IMR-90 (cell line): ENCODE results near the gene USP12. TPM values are rescaled to one million over a fixed set of nuclear protein-coding genes. Genes with fewer than 3 reads are reported as not detected.

ENCODE experiments used
- ATAC-seq: fragments of 200-7000 bp; cut with Tn5 transposase; 2 replicates; pipeline ENCODE4 v1.9.1; 2020; ENCODE audit warnings: low read depth, mild to moderate bottlenecking, moderate library complexity
- BruUV-seq: library from RNA; stranded (reverse); fragments of 400-500 nt; replicated peaks from 2 replicates; lab custom pipeline; 2021; lab: Mats Ljungman, UMichigan
- CTCF ChIA-PET: fragments of 300-600 bp; formaldehyde crosslinking; extraction: SDS; loops from one replicate; lab custom pipeline; 2021; ENCODE audit warnings: antibody characterized with exemption; lab: Yijun Ruan, JAX
- POLR2A ChIA-PET: fragments of 300-600 bp; sonication (Branson Sonifier 250); formaldehyde crosslinking; loops from one replicate; lab custom pipeline; 2022; ENCODE audit warnings: antibody characterized with exemption; ENCODE audit not compliant: unreplicated experiment; lab: Charles Lee
- DNase-seq: peaks from one replicate; pipeline ENCODE4 v3.0.0; 2013
- H2AFZ ChIP-seq: replicated peaks from 2 replicates; pipeline ENCODE3; 2013; ENCODE audit warnings: low read length, mild to moderate bottlenecking; ENCODE audit not compliant: poor library complexity
- H2AK5ac ChIP-seq: 2 replicates; pipeline ENCODE4 v1.6.1; 2013; ENCODE audit warnings: low read depth, low read length, inconsistent platforms
- H2AK9ac ChIP-seq: replicated peaks from 2 replicates; pipeline ENCODE3; 2013; ENCODE audit warnings: mild to moderate bottlenecking, low read depth, low read length, moderate library complexity; ENCODE audit not compliant: poor library complexity
- H2BK120ac ChIP-seq: 2 replicates; pipeline ENCODE4 v1.6.1; 2013; ENCODE audit warnings: low read depth, low read length, inconsistent platforms
- H2BK15ac ChIP-seq: 3 replicates; pipeline ENCODE4 v1.6.1; 2013; ENCODE audit warnings: low read depth, low read length, inconsistent platforms
- H2BK20ac ChIP-seq: 2 replicates; pipeline ENCODE4 v1.6.1; 2013; ENCODE audit warnings: low read depth, mild to moderate bottlenecking, inconsistent platforms, low read length, moderate library complexity
- H2BK5ac ChIP-seq: 2 replicates; pipeline ENCODE4 v1.6.1; 2013; ENCODE audit warnings: mild to moderate bottlenecking, low read depth, low read length, inconsistent platforms; ENCODE audit not compliant: poor library complexity, severe bottlenecking
- H3K14ac ChIP-seq: replicated peaks from 2 replicates; pipeline ENCODE4 v1.6.1; 2013; ENCODE audit warnings: low read depth, low read length, inconsistent platforms
- H3K18ac ChIP-seq: 2 replicates; pipeline ENCODE4 v1.6.1; 2013; ENCODE audit warnings: low read depth, low read length, control low read depth
- H3K23ac ChIP-seq: 2 replicates; pipeline ENCODE4 v1.6.1; 2013; ENCODE audit warnings: low read depth, low read length, inconsistent platforms
- H3K27ac ChIP-seq: 2 replicates; pipeline ENCODE4 v1.5.1; 2013; ENCODE audit warnings: mild to moderate bottlenecking, control low read depth, low read length; ENCODE audit not compliant: insufficient read depth
- H3K27me3 ChIP-seq: 2 replicates; pipeline ENCODE4 v1.6.1; 2013; ENCODE audit warnings: low read length; ENCODE audit not compliant: control insufficient read depth, insufficient read depth
- H3K36me3 ChIP-seq: 2 replicates; pipeline ENCODE4 v1.6.1; 2013; ENCODE audit warnings: low read length, mixed read lengths; ENCODE audit not compliant: control insufficient read depth, insufficient read depth
- H3K4ac ChIP-seq: 2 replicates; pipeline ENCODE4 v1.6.1; 2013; ENCODE audit warnings: low read depth, low read length, inconsistent platforms
- H3K4me1 ChIP-seq: 2 replicates; pipeline ENCODE4 v1.6.1; 2013; ENCODE audit warnings: low read length, mixed read lengths; ENCODE audit not compliant: control insufficient read depth, insufficient read depth
- H3K4me2 ChIP-seq: 2 replicates; pipeline ENCODE4 v1.6.1; 2013; ENCODE audit warnings: low read depth, mild to moderate bottlenecking, control low read depth, low read length, moderate library complexity
- H3K4me3 ChIP-seq: 2 replicates; pipeline ENCODE4 v1.5.1; 2013; ENCODE audit warnings: low read depth, mild to moderate bottlenecking, control low read depth, low read length, moderate library complexity; ENCODE audit not compliant: insufficient read depth
- H3K56ac ChIP-seq: 2 replicates; pipeline ENCODE4 v1.6.1; 2013; ENCODE audit warnings: low read length, inconsistent platforms; ENCODE audit not compliant: insufficient read depth; ENCODE audit errors: extremely low read depth
- H3K79me1 ChIP-seq, 2 experiments: 2 replicates each; pipeline ENCODE4 v1.6.1; 2013; ENCODE audit warnings: low read length in 2 of 2, inconsistent platforms in 1 of 2, low read depth in 1 of 2
- H3K9ac ChIP-seq: 2 replicates; pipeline ENCODE4 v1.6.1; 2013; ENCODE audit warnings: low read depth, low read length, control low read depth
- H3K9me1 ChIP-seq: 2 replicates; pipeline ENCODE4 v1.6.1; 2013; ENCODE audit warnings: low read length, inconsistent platforms; ENCODE audit not compliant: insufficient read depth
- H3K9me3 ChIP-seq: 2 replicates; pipeline ENCODE4 v1.6.1; 2013; ENCODE audit warnings: low read length; ENCODE audit not compliant: control insufficient read depth, insufficient read depth
- H4K20me1 ChIP-seq: 2 replicates; pipeline ENCODE4 v1.6.1; 2013; ENCODE audit warnings: low read length, inconsistent platforms; ENCODE audit not compliant: insufficient read depth
- H4K5ac ChIP-seq: 2 replicates; pipeline ENCODE4 v1.6.1; 2013; ENCODE audit warnings: mild to moderate bottlenecking, low read depth, low read length, control low read depth
- H4K8ac ChIP-seq, 2 experiments: 2 replicates each; pipeline ENCODE4 v1.6.1; 2013; ENCODE audit warnings: low read depth in 2 of 2, low read length in 2 of 2, control low read depth in 1 of 2, inconsistent platforms in 1 of 2
- H4K91ac ChIP-seq: 2 replicates; pipeline ENCODE4 v1.6.1; 2013; ENCODE audit warnings: low read depth, low read length, inconsistent platforms; ENCODE audit not compliant: insufficient read depth
- BHLHE40 ChIP-seq: fragments of 150-350 bp; IDR thresholded peaks from 2 replicates; pipeline ENCODE4 v1.6.1; 2016; ENCODE audit warnings: mild to moderate bottlenecking, low read depth, low read length
- CHD1 ChIP-seq: IDR thresholded peaks from 2 replicates; pipeline ENCODE4 v1.6.1; 2012; ENCODE audit warnings: low read depth, low read length, improper control_type of control experiment
- FOS ChIP-seq: fragments of 150-350 bp; IDR thresholded peaks from 2 replicates; pipeline ENCODE4 v1.6.1; 2016; ENCODE audit warnings: low read depth, low read length
- MAFK ChIP-seq: IDR thresholded peaks from 2 replicates; pipeline ENCODE4 v1.6.1; 2012; ENCODE audit warnings: low read depth, low read length, improper control_type of control experiment
- MAZ ChIP-seq: IDR thresholded peaks from 2 replicates; pipeline ENCODE4 v1.6.1; 2012; ENCODE audit warnings: low read depth, mild to moderate bottlenecking, low read length, improper control_type of control experiment, moderate library complexity, borderline replicate concordance
- MXI1 ChIP-seq: IDR thresholded peaks from 2 replicates; pipeline ENCODE4 v1.6.1; 2012; ENCODE audit warnings: low read depth, mild to moderate bottlenecking, low read length, moderate library complexity, borderline replicate concordance
- NFE2L2 ChIP-seq: fragments of 150-350 bp; IDR thresholded peaks from 2 replicates; pipeline ENCODE4 v1.6.1; 2016; ENCODE audit warnings: low read depth, mild to moderate bottlenecking, low read length
- POLR2A ChIP-seq: IDR thresholded peaks from 2 replicates; pipeline ENCODE4 v1.6.1; 2012; ENCODE audit warnings: mild to moderate bottlenecking, low read depth, low read length
- RAD21 ChIP-seq: IDR thresholded peaks from 2 replicates; pipeline ENCODE4 v1.6.1; 2012; ENCODE audit warnings: low read length, improper control_type of control experiment
- RCOR1 ChIP-seq: IDR thresholded peaks from 2 replicates; pipeline ENCODE4 v1.6.1; 2012; ENCODE audit warnings: mild to moderate bottlenecking, low read length, improper control_type of control experiment; ENCODE audit not compliant: insufficient replicate concordance
- RFX5 ChIP-seq: IDR thresholded peaks from 2 replicates; pipeline ENCODE4 v1.8.0; 2012; ENCODE audit warnings: low read depth, mild to moderate bottlenecking, low read length, moderate library complexity
- SMC3 ChIP-seq: fragments of 150-350 bp; IDR thresholded peaks from 2 replicates; pipeline ENCODE4 v1.6.1; 2016; ENCODE audit warnings: low read depth, mild to moderate bottlenecking, antibody characterized with exemption, low read length, moderate library complexity
- WGBS, 2 experiments: methylation state at CpG; one replicate each; pipeline versions ENCODE4 v1.1.5 to v1.1.7; 2013; ENCODE audit warnings: missing lambda C conversion rate in 2 of 2; ENCODE audit not compliant: insufficient read length in 1 of 2; ENCODE audit errors: extremely low coverage in 2 of 2; 5-methylcytosine and 5-hydroxymethylcytosine counted together
- dilution Hi-C: fragments of 300-500 bp; cut with HindIII; formaldehyde crosslinking; loops from one replicate; pipeline ENCODE4 v1.14.3; 2018; ENCODE audit warnings: low sequenced_read_pairs; ENCODE audit not compliant: unreplicated experiment
- in situ Hi-C: fragments of 300-500 bp; cut with MboI; formaldehyde crosslinking; loops from 3 replicates; pipeline ENCODE4 v1.14.3; 2019; ENCODE audit warnings: low sequenced_read_pairs, inconsistent platforms, mixed read lengths
- intact Hi-C: fragments of 100-400 bp; cut with micrococcal nuclease; formaldehyde crosslinking; loops from 2 replicates; pipeline ENCODE4 v1.10.0; 2022
- polyA plus RNA-seq, 3 experiments: library from polyadenylated mRNA; depleted of rRNA; stranded (reverse); fragments of >200 nt; gene quantifications; 2 replicates each; pipeline ENCODE4 v1.2.3, GENCODE V29; 2012; ENCODE audit warnings: low replicate concordance in 1 of 3
- total RNA-seq: library from RNA; depleted of rRNA; stranded (reverse); fragments of >200 nt; gene quantifications from 2 replicates; pipeline ENCODE4 v1.2.3, GENCODE V29; 2012
- TF ChIP-seq, protein P1 (sequence below): fragments of 150-350 bp; IDR thresholded peaks from 2 replicates; pipeline ENCODE4 v1.6.1; 2017; ENCODE audit warnings: mild to moderate bottlenecking, antibody characterized with exemption, low read length, low read depth
- TF ChIP-seq, protein P2 (sequence below): fragments of 150-350 bp; IDR thresholded peaks from 2 replicates; pipeline ENCODE4 v1.6.1; 2016; ENCODE audit warnings: low read depth, mild to moderate bottlenecking, low read length, moderate library complexity, borderline replicate concordance
- TF ChIP-seq, protein P3 (sequence below): conservative IDR thresholded peaks from 2 replicates; pipeline ENCODE4 v1.5.1; 2012; ENCODE audit warnings: mild to moderate bottlenecking, low read depth, low read length, improper control_type of control experiment

The USP12 gene
- total and polyA plus RNA-seq, 2 of the 4 experiments (the other 2 are of a cell fraction) = 11.8 to 16.5 TPM

DNA sequence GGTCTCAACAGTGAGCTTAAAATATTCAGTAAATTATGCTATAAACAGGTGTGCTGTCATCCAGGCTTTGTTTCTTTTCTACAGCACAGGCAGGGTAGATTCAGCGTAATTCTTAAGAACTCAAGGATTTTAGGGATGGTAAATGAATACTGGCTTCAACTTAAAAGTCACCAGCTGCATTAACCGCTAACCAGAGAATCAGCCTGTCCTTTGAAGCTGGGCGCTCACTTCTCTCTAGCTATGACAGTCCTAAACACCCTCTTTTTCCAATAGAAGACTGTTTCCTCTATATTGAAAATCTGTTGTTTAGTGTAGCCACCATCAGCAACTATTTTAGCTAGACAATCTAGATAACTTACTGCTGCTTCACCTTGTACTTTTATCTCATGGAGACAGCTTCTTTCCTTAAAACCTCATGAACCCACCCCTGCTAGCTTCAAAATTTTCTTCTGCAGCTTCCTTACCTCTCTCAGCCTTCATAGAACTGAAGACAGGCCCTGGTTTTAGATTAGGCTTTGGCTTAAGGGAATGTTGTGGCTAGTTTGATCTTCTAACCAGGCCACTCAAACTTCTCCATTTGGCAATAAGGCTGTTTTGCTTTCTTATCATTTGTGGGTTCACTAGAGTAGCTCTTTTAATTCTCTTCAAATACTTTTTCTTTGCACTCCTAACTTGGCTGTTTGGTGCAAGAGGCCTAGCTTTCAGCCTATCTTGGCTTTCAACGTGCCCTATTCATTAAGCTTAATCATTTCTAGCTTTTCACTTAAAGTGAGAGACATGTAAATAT lies 89.5 kb downstream of the USP12 start:
- no peak overlapping the region for H2BK120ac ChIP-seq
- no peak overlapping the region for H3K27ac ChIP-seq
- no TSS peak for BruUV-seq
- dilution Hi-C loops = no loop called here
- H3K23ac ChIP-seq = no peak overlapping the region
- H3K14ac ChIP-seq = no peak overlapping the region
- peaks cover 13% of the 10 kb centered on the region for H3K4me1 ChIP-seq
- H2BK20ac ChIP-seq = no peak overlapping the region
- no peak overlapping the region for H2AK9ac ChIP-seq
- H2AFZ ChIP-seq = no peak overlapping the region
- H3K4me3 ChIP-seq = no peak overlapping the region
- no peak overlapping the region for H3K18ac ChIP-seq
- intact Hi-C loops = no loop called here
- no peak overlapping the region for H2BK5ac ChIP-seq
- no peaks in the 10 kb centered on the region for H3K9me3 ChIP-seq
- no peak overlapping the region for H3K9ac ChIP-seq
- H4K5ac ChIP-seq = no peak overlapping the region
- H3K79me1 ChIP-seq = peaks cover 21 to 36% of the 10 kb centered on the region in 2 experiments
- no peak for DNase-seq
- no peaks in the 10 kb centered on the region for H3K27me3 ChIP-seq
- no peak overlapping the region for H3K56ac ChIP-seq
- no peak overlapping the region for H3K4me2 ChIP-seq
- H2AK5ac ChIP-seq = no peak overlapping the region
- H3K4ac ChIP-seq = no peak overlapping the region
- H4K8ac ChIP-seq = no peak overlapping the region
- CTCF ChIA-PET = interaction anchor here (0.6 kb wide), 1 partner anchor 306 kb away, joined by 3 read pairs; no protein-coding TSS in a partner anchor
- H3K36me3 ChIP-seq = peaks cover 19% of the 10 kb centered on the region
- H2BK15ac ChIP-seq = no peak overlapping the region
- no peak for ATAC-seq
- in situ Hi-C loops = no loop called here
- peaks cover 11% of the 10 kb centered on the region for H3K9me1 ChIP-seq
- H4K20me1 ChIP-seq = no peaks in the 10 kb centered on the region; the same call in 1 of the 2 replicates
- POLR2A ChIA-PET = no interaction called here
- H4K91ac ChIP-seq = no peak overlapping the region
- no CpG with 5 or more reads among the region's 4 CpGs for WGBS, 2 experiments
- TF ChIP-seq SMC3 (no peak), NFE2L2 (no peak), MXI1 (no peak), POLR2A (no peak), FOS (no peak), RCOR1 (no peak), MAFK (no peak), MAZ (no peak), BHLHE40 (no peak), CHD1 (no peak), RFX5 (no peak), RAD21 (no peak)
- TF ChIP-seq, protein P1, sequence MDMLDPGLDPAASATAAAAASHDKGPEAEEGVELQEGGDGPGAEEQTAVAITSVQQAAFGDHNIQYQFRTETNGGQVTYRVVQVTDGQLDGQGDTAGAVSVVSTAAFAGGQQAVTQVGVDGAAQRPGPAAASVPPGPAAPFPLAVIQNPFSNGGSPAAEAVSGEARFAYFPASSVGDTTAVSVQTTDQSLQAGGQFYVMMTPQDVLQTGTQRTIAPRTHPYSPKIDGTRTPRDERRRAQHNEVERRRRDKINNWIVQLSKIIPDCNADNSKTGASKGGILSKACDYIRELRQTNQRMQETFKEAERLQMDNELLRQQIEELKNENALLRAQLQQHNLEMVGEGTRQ = no peak
- TF ChIP-seq, protein P2, sequence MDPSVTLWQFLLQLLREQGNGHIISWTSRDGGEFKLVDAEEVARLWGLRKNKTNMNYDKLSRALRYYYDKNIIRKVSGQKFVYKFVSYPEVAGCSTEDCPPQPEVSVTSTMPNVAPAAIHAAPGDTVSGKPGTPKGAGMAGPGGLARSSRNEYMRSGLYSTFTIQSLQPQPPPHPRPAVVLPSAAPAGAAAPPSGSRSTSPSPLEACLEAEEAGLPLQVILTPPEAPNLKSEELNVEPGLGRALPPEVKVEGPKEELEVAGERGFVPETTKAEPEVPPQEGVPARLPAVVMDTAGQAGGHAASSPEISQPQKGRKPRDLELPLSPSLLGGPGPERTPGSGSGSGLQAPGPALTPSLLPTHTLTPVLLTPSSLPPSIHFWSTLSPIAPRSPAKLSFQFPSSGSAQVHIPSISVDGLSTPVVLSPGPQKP = no peak
- TF ChIP-seq, protein P3, sequence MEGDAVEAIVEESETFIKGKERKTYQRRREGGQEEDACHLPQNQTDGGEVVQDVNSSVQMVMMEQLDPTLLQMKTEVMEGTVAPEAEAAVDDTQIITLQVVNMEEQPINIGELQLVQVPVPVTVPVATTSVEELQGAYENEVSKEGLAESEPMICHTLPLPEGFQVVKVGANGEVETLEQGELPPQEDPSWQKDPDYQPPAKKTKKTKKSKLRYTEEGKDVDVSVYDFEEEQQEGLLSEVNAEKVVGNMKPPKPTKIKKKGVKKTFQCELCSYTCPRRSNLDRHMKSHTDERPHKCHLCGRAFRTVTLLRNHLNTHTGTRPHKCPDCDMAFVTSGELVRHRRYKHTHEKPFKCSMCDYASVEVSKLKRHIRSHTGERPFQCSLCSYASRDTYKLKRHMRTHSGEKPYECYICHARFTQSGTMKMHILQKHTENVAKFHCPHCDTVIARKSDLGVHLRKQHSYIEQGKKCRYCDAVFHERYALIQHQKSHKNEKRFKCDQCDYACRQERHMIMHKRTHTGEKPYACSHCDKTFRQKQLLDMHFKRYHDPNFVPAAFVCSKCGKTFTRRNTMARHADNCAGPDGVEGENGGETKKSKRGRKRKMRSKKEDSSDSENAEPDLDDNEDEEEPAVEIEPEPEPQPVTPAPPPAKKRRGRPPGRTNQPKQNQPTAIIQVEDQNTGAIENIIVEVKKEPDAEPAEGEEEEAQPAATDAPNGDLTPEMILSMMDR = no peak
